Testis (tissue), 2 donors: Measurements from ENCODE around the gene LRRC4C.

Source experiments
- POLR2A ChIP-seq: fragments of 450-650 bp; IDR thresholded peaks from one replicate; pipeline ENCODE4 v1.6.1; 2017; ENCODE audit warnings: antibody characterized with exemption, mild to moderate bottlenecking, moderate library complexity
- TF ChIP-seq, protein P1 (sequence below), 3 experiments: fragments of 450-650 bp in 2 of 3; fragments of 200-600 bp in 1 of 3; sonication (generic) in 1 of 3; IDR thresholded peaks; one replicate each; pipeline ENCODE4 v1.5.1; 2016 to 2019; ENCODE audit warnings: antibody characterized with exemption in 3 of 3, mild to moderate bottlenecking in 2 of 3, moderate library complexity in 1 of 3

DNA sequence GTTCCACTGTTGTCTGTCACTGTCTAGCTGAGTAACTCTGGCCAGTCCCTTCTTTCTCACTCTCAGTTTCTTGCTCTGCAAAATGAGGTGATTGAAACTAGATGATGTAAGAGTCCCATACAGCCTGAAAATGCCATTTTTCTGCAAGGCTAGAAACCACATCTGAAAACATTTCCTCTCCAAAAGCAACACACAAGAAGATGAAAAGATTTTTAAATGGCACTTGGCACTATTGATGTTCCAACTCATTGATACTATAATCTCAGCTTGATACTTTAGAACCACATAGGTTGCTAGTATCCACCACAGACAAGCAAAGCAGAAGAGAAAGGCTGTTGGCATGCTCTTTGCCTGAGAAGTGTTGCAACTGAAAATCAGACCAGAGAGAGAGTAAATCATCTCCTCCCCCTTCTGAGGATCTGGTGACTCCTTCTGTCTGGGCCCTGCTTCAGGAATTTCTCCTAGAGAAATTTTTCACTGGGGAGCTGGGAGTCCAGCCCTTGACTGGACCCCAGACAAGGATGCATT lies 1217.9 kb downstream of the LRRC4C start:
- TF ChIP-seq, protein P1, sequence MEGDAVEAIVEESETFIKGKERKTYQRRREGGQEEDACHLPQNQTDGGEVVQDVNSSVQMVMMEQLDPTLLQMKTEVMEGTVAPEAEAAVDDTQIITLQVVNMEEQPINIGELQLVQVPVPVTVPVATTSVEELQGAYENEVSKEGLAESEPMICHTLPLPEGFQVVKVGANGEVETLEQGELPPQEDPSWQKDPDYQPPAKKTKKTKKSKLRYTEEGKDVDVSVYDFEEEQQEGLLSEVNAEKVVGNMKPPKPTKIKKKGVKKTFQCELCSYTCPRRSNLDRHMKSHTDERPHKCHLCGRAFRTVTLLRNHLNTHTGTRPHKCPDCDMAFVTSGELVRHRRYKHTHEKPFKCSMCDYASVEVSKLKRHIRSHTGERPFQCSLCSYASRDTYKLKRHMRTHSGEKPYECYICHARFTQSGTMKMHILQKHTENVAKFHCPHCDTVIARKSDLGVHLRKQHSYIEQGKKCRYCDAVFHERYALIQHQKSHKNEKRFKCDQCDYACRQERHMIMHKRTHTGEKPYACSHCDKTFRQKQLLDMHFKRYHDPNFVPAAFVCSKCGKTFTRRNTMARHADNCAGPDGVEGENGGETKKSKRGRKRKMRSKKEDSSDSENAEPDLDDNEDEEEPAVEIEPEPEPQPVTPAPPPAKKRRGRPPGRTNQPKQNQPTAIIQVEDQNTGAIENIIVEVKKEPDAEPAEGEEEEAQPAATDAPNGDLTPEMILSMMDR (IDR thresholded peaks at IDR 0.05), result no peak
- TF ChIP-seq POLR2A, result no peak
